OCI-LY3 (cell line): ENCODE measurements around the gene SGPP2.

Source experiments
- EZH2phosphoT487 ChIP-seq: fragments of 200-600 bp; shearing (Covaris generic); IDR thresholded peaks from 2 replicates; pipeline ENCODE4 v1.6.1; 2018; ENCODE audit warnings: antibody characterized with exemption, mixed run types, low read depth
- TF ChIP-seq, protein P1 (sequence below): fragments of 200-600, 300-600 bp; sonication (generic); IDR thresholded peaks from 2 replicates; pipeline ENCODE4 v1.5.1; 2014; ENCODE audit warnings: antibody characterized with exemption, low read length, low read depth

DNA sequence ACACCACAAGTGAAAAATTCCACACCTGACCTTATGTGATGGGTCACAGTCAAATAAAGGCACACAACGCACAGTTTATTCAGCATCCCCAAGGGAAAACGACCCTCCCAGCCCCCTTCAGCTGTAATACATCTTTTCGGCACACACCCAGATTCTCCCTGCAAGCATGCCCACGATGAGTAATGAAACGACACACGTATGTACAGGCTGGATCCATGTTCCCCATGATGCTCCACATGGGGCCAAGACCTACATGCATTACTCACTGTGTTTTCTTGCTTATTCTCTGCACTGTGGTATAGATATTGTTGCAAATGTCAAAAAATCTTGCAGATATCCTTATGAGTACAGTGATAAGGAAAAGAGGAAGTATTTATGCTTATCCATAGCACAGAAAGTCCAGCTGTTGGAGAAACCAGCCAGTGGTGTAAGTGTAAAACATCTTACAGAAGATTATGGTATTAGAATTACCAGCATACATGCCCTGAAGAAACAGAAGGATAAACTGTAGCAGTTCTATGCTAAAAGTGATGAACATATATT lies 32.5 kb upstream of the SGPP2 start:
- TF ChIP-seq, protein P1, sequence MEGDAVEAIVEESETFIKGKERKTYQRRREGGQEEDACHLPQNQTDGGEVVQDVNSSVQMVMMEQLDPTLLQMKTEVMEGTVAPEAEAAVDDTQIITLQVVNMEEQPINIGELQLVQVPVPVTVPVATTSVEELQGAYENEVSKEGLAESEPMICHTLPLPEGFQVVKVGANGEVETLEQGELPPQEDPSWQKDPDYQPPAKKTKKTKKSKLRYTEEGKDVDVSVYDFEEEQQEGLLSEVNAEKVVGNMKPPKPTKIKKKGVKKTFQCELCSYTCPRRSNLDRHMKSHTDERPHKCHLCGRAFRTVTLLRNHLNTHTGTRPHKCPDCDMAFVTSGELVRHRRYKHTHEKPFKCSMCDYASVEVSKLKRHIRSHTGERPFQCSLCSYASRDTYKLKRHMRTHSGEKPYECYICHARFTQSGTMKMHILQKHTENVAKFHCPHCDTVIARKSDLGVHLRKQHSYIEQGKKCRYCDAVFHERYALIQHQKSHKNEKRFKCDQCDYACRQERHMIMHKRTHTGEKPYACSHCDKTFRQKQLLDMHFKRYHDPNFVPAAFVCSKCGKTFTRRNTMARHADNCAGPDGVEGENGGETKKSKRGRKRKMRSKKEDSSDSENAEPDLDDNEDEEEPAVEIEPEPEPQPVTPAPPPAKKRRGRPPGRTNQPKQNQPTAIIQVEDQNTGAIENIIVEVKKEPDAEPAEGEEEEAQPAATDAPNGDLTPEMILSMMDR, result no peak
- TF ChIP-seq EZH2phosphoT487, result no peak
